Fibroblast of the conjunctiva (primary cell): ENCODE measurements around the gene B4GALT6.

Experiments used
- DNase-seq: peaks from one replicate; pipeline ENCODE4 v3.0.0-alpha.2; 2010; ENCODE audit warnings: low read depth

Gene B4GALT6

GRCh38 chr18:31658670-31659575 is 25.5 kb downstream of the B4GALT6 start:
- DNase-seq, result peak; percentile 1

- no peak for DNase-seq
Observed at GRCh38 chr18:31657823-31658669, 26.3 kb downstream of the B4GALT6 start.

- no peak for DNase-seq
Observed at GRCh38 chr18:31656754-31657153, 27.6 kb downstream of the B4GALT6 start.

GRCh38 chr18:31655354-31655753 is 29.0 kb downstream of the B4GALT6 start:
- no peak for DNase-seq

DNA sequence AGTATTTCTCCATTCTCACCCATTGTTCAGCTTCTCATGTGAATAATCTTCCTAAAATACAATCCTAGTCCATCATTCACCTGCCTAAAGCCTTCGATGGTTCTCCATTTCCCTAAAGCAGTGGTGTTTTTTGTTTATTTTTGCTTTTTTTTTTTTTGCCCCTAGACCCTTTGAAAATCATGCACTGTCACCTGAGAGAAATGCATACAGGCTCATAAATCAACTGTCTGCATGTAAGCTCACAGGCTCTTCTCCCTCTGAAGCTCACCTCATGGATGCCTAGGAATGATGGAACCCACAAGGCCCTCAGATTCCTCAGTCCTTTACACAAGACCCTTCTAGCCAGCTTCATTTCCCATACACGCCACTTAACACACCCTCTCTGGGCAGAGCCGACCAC is 31.5 kb downstream of the B4GALT6 start:
- no peak for DNase-seq

GRCh38 chr18:31652357-31652756 is 32.0 kb downstream of the B4GALT6 start:
- no peak for DNase-seq

- no peak for DNase-seq
Observed at GRCh38 chr18:31651369-31651768, 33.0 kb downstream of the B4GALT6 start.

DNA sequence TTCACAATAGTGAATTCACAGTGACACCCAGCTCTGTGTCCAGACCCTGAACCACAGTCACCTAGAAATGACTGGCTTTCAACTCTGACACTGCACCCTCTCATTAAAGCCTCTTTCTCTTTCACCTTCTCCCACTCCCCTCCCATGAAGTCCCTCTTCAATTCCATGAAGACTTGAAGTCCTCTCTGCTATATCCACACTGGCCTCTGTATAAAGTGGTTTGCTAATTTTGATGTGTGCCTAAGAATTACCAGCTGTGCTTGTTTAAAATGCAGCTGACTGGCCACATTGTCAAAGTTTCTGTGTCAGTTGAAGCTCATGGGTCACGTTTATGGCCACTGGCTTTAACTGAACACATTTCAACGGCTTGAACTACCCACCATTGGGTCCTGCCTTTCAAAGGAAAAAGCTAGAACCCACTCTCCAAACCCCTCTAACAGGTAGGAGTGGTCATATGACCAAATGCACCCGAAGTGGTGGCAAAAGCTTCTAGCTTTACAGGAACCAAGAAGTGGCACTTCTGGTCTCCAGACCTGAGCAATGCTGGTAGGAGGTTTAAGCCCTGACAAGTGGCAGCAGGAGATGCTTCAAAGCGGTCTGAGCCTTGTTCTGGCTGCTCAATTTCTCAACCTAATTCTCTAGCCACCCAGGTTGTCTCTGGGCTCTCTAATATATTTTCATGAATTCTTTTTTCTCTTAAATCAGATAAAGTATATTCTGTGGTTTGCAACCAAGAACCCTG is 34.2 kb downstream of the B4GALT6 start:
- DNase-seq, result no peak

- no peak for DNase-seq
Observed at GRCh38 chr18:31649449-31649848, 34.9 kb downstream of the B4GALT6 start.

DNA sequence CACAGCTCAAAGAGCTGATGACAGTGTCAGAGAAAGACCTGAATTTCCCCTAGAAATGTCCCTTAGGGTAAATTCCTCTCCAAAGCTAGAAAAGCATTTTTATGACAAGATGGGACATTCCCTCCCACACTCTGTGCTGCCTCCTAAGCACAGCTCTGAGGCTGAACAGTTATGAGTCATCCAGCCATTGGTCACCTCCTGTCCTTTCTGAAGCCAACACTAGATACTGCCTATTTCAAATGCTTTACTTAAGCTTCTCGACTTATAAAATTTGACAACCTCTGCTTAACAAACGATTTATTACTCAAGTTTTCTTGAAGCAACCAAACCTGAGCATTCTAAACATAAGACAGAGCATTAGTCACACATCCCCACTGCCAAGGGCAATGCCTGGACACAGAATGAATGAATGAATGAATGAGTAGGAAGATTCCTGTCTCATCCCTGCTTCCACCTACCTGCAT is 35.4 kb downstream of the B4GALT6 start:
- DNase-seq, result no peak

- no peak for DNase-seq
Observed at GRCh38 chr18:31648458-31648857, 35.9 kb downstream of the B4GALT6 start.

GRCh38 chr18:31647127-31647753 is 37.1 kb downstream of the B4GALT6 start:
- no peak for DNase-seq

DNA sequence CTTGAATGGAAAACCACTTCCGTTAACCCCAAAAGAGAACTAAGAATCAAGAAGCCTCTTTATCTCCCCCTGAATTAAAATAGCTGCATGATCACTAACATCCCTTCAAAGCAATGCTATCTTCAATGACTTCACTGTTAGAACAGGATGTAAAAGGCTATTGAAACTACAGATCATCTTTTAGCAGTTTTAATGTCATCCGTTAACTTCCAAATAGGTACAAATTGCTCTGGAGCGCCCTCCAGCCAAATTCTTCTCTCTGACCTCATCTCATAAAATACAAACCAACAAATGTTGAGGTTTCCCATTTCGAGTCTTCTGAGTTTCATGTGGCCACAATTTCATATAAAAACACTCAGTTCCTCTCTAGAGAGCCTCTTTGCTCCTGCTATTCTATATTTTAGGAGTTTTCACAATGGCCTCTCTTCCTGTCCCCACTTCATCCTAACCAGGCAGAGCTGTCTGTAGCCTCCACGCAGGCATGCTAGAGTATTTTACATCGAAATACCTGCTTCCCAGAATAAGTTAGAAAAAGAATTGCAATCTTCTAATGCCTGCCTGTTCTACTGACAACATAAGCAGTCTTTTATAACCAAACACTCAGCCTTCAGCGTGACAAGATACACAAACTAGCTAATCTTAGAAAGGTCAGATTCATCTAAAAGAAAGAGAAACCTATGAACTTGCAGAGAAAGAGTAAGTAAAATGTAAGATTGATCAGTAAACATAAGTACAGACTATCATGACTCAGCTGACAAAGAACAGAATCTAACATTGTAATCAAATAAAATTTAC is 37.9 kb downstream of the B4GALT6 start:
- no peak for DNase-seq

DNA sequence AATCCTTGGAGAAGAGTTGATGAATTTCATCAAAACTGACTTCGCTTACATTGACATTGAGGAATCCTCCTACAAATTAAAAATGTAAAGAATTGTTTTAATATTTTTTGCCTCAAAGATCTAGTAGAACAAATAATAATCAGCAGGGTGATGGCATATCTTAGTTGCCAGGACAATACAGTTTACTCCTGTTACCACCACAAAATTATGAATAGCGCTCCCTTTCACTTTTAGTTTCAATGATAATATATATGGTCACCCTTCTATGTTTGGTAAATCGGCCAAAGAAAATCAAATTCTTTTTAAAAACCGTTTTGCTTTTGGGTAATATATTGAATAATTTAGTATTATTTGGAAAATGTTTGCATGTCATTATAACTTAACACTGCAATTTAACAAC is 39.0 kb downstream of the B4GALT6 start:
- DNase-seq, result no peak

DNA sequence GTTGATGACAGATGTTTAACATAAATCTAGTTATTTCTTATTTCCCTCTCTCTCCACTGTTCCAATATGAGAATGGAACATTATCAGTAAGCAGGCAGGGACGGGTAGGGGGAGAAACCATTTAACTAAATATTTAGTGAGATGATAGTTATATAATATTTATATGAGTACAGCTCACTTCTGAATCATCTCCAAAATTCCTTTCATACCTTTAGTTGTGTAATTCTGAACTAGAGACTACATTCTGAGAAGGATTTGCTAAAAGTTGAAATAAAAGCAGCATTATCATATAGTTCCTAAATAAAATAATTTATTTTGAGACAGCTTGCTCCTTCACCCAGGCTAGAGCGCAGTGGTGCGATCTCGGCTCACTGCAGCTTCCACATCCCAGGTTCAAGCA is 41.4 kb downstream of the B4GALT6 start:
- no peak for DNase-seq

DNA sequence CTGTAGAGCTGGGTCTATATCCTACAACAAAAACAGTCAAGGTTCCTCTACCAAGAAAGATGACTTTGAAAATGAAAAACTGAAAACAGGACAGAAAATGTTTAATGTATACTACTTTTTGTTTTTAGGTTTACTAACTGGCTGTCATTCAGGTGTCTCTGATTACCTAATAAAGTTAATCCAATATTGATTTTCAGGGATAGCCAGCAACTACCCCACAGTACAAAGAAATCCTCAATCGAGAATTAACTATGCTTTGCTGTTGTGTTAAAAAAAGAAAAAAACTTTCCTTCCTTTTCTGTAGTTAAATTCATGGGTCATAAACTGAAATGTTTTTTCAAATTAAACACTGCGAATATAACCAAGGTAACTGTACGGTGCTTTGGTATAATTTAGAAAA is 46.9 kb downstream of the B4GALT6 start:
- DNase-seq, result no peak

DNA sequence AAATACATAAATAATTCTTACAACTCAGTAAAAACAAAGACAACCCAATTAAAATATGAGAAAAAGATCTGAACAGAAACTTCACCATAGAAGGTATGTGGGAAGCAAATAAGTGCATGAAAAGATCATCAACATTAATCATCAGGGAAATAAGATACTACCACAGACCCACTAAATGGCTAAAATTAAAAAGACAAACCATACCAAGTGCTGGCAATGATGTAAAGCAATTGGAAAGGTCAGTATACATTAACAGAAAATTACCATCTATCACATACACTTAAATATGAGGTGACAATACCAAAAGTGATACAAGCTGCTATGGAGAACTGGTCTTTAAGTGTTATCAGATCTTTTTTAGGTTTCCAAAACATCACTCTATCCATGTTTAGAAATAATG is 48.0 kb downstream of the B4GALT6 start:
- DNase-seq, result no peak

DNA sequence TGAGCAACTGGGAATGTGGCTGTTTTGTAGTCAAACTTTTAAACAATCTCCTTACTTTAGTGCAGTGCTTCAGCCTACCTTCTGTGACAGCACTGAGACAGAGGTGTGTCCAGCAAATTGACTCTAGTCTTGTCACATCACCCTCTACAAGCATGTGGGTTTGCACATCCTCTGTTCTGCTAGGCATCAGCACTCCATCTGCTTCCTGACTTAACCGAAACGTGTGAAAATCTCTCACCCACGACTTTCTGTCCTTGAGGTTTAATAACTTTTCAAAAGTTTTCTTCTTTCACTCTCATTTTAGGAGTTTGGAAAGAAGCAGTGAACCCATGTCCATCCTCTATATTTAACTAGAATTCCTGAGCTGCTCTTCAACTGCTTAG is 50.1 kb downstream of the B4GALT6 start:
- DNase-seq, result no peak

- no peak for DNase-seq
Observed at GRCh38 chr18:31633392-31634330, 50.7 kb downstream of the B4GALT6 start.

DNA sequence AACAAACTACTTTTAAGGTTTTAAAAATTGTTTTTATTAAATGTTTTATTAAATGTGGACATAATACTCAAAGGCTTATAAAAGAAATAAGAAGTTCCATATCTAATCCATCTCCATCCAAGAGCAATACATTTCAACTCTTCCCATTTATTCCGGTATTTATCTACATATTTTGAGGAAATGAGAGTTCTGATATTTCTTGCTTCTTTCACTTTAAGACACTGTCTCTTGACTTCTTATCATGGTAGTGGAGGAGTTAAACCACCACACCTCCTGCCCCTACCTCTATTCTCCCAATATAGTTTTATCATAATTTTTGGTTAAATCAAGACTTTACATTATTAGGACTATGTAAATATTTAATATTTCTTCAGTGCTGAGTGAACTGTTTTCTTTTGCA is 52.0 kb downstream of the B4GALT6 start:
- DNase-seq, result no peak
